Upper lobe of left lung (tissue), 6 donors: ENCODE data around the gene UQCRFS1. TPM values are rescaled to one million over a fixed set of nuclear protein-coding genes. Genes with fewer than 3 reads are reported as not detected.
"Not testable (repeated sequence)": the region's sequence is repeated elsewhere in the genome, so short reads cannot be mapped to it uniquely, and the experiment has no call there.

Experiments used
- ATAC-seq, 2 donors: fragments of 200-7000 bp; cut with Tn5 transposase; one replicate each; pipeline ENCODE4 v1.9.1; 2022; ENCODE audit warnings: mild to moderate bottlenecking in 2 of 2, moderate library complexity in 2 of 2; ENCODE audit not compliant: low FRiP score in 2 of 2
- DNase-seq, 2 donors: peaks; one replicate each; pipeline ENCODE4 v3.0.0-alpha.2; 2019 to 2020
- H3K27ac ChIP-seq, 4 donors: fragments of 200-600 bp; sonication (generic); one replicate each; pipeline ENCODE4 v1.5.1; 2016 to 2019
- H3K27me3 ChIP-seq, 4 donors: fragments of 200-600 bp; sonication (generic); one replicate each; pipeline ENCODE4 v1.5.1; 2017 to 2019
- H3K36me3 ChIP-seq, 4 donors: fragments of 200-600 bp; sonication (generic); one replicate each; pipeline ENCODE4 v1.5.1; 2016 to 2019
- H3K4me1 ChIP-seq, 4 donors: fragments of 200-600 bp; sonication (generic); one replicate each; pipeline ENCODE4 v1.5.1; 2018 to 2019
- H3K4me3 ChIP-seq, 4 donors: fragments of 200-600 bp; sonication (generic); one replicate each; pipeline ENCODE4 v1.5.1; 2017 to 2019; ENCODE audit warnings: mild to moderate bottlenecking in 2 of 4, moderate library complexity in 1 of 4
- H3K9me3 ChIP-seq, 4 donors: fragments of 200-600 bp; sonication (generic); one replicate each; pipeline ENCODE4 v1.5.1; 2018 to 2019
- CTCF ChIP-seq, 6 experiments: fragments of 450-650 bp in 4 of 6; fragments of 200-600 bp in 2 of 6; sonication (generic) in 2 of 6; IDR thresholded peaks; one replicate each; pipeline ENCODE4 v1.5.1; 2016 to 2019; ENCODE audit warnings: antibody characterized with exemption in 6 of 6
- EP300 ChIP-seq, 4 donors: sonication (generic); formaldehyde crosslinking; IDR thresholded peaks; one replicate each; pipeline ENCODE4 v1.5.1; 2017; ENCODE audit warnings: antibody characterized with exemption in 4 of 4, control low read depth in 2 of 4
- POLR2A ChIP-seq, 4 donors: fragments of 450-650 bp; IDR thresholded peaks; one replicate each; pipeline ENCODE4 v1.5.1; 2016 to 2017; ENCODE audit warnings: antibody characterized with exemption in 4 of 4, mild to moderate bottlenecking in 2 of 4
- POLR2AphosphoS5 ChIP-seq, 2 donors: sonication (generic); formaldehyde crosslinking; IDR thresholded peaks; one replicate each; pipeline ENCODE4 v1.5.1; 2017; ENCODE audit warnings: antibody characterized with exemption in 2 of 2
- WGBS, 2 donors: methylation state at CpG; one replicate each; pipeline ENCODE4 v1.1.5; 2017 to 2018; 5-methylcytosine and 5-hydroxymethylcytosine counted together
- total RNA-seq, 6 donors: library from RNA; depleted of rRNA in 4 of 6; stranded (reverse); fragments of >200 nt in 4 of 6; gene quantifications; one replicate each; pipeline versions ENCODE4 v1.1.0 to v1.2.1, GENCODE V29; 2016 to 2021
- donor health status: DM: no; HTN: no; CAD: no; lungs with moderate emphysema.
- donor health status: DM: no; HTN: yes; CAD: no; lungs with severe emphysema.

UQCRFS1 gene
- total RNA-seq, 6 donors from 2014 or later = 9.4 to 36.6 (median 20.0) TPM

- Histone ChIP-seq H3K27me3 (no peaks in the 10 kb centered on the region), H3K36me3 (no peaks in the 10 kb centered on the region), H3K9me3 (no peaks in the 10 kb centered on the region), H3K4me3 (no peak overlapping the region), H3K4me1 (no peaks in the 10 kb centered on the region), H3K27ac (no peak overlapping the region)
- DNase-seq (no peak), ATAC-seq (no peak)
- TF ChIP-seq POLR2A (IDR thresholded peaks at IDR 0.05) = no peak
- 66 to 83% methylated on average over 3 of the region's 3 CpGs for WGBS, 2 donors
Measured at GRCh38 chr19:29259153-29259552, 46.2 kb upstream of the UQCRFS1 start.

DNA sequence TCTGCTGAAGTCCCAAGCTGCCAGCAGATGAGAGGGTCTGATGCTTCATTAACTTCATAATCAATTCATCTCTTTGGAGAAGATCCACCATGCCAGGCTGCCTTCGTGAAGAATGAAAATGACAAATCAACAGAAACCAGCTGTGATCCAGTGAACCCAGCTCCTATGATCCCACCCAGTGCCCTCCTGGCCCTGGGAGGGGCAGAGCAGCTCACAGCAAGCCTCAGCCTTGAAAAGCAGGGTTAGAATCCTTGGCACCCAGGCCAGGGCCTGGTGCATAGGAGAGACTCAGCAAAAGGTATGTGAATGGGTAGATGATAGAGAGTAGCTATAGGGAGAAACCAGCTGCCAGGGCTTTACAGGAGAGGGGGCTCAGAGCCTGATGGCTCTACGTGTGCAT lies 43.6 kb upstream of the UQCRFS1 start:
- Histone ChIP-seq H3K4me1 (no peaks in the 10 kb centered on the region), H3K27ac (no peak overlapping the region), H3K9me3 (no peaks in the 10 kb centered on the region), H3K4me3 (no peak overlapping the region), H3K27me3 (no peaks in the 10 kb centered on the region), H3K36me3 (no peaks in the 10 kb centered on the region)
- WGBS, 2 donors = 57 to 78% methylated on average over 2 of the region's 2 CpGs
- ATAC-seq (no peak), DNase-seq (no peak)
- TF ChIP-seq POLR2A (IDR thresholded peaks at IDR 0.05) (no peak), EP300 (IDR thresholded peaks at IDR 0.05) (no peak), CTCF (IDR thresholded peaks at IDR 0.05) (no peak), POLR2AphosphoS5 (IDR thresholded peaks at IDR 0.05) (no peak)

GRCh38 chr19:29255912-29256311 lies 43.0 kb upstream of the UQCRFS1 start:
- H3K4me3 ChIP-seq = no peak overlapping the region
- DNase-seq (no peak), ATAC-seq (no peak)
- 89 to 93% methylated on average over 8 of the region's 8 CpGs for WGBS, 2 donors
- no peaks in the 10 kb centered on the region for H3K9me3 ChIP-seq
- H3K36me3 ChIP-seq = no peaks in the 10 kb centered on the region
- H3K27ac ChIP-seq = no peak overlapping the region
- no peaks in the 10 kb centered on the region for H3K4me1 ChIP-seq
- TF ChIP-seq POLR2AphosphoS5 (IDR thresholded peaks at IDR 0.05) (no peak), CTCF (IDR thresholded peaks at IDR 0.05) (no peak), EP300 (IDR thresholded peaks at IDR 0.05) (no peak), POLR2A (IDR thresholded peaks at IDR 0.05) (no peak)
- H3K27me3 ChIP-seq = no peaks in the 10 kb centered on the region

GRCh38 chr19:29255006-29255405 lies 42.1 kb upstream of the UQCRFS1 start:
- Histone ChIP-seq H3K27ac (no peak overlapping the region), H3K4me1 (no peaks in the 10 kb centered on the region), H3K27me3 (no peaks in the 10 kb centered on the region), H3K9me3 (no peaks in the 10 kb centered on the region), H3K36me3 (no peaks in the 10 kb centered on the region), H3K4me3 (no peak overlapping the region)
- WGBS, 2 donors = 68 to 80% methylated on average over 8 to 9 of the region's 9 CpGs
- no peak for TF ChIP-seq POLR2A (IDR thresholded peaks at IDR 0.05)
- TF ChIP-seq POLR2AphosphoS5 (IDR thresholded peaks at IDR 0.05) = no peak
- no peak for TF ChIP-seq CTCF (IDR thresholded peaks at IDR 0.05)
- no peak for TF ChIP-seq EP300 (IDR thresholded peaks at IDR 0.05)
- ATAC-seq (no peak), DNase-seq (no peak)

DNA sequence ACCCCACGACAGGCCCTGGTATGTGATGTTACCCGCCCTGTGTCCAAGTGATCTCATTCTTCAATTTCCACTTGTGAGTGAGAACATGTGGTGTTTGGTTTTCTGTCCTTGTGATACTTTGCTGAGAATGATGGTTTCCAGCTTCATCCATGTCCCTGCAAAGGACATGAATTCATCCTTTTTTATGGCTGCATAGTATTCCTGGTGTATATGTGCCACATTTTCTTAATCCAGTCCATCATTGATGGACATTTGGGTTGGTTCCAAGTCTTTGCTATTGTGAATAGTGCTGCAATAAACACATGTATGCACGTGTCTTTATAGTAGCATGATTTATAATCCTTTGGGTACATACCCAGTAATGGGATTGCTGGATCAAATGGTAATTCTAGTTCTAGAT lies 36.8 kb upstream of the UQCRFS1 start:
- not testable (repeated sequence) for H3K4me1 ChIP-seq, H3K27me3 ChIP-seq, H3K36me3 ChIP-seq, H3K27ac ChIP-seq, H3K4me3 ChIP-seq, DNase-seq, ATAC-seq, H3K9me3 ChIP-seq
- 75 to 78% methylated on average over 3 of the region's 3 CpGs for WGBS, 2 donors

DNA sequence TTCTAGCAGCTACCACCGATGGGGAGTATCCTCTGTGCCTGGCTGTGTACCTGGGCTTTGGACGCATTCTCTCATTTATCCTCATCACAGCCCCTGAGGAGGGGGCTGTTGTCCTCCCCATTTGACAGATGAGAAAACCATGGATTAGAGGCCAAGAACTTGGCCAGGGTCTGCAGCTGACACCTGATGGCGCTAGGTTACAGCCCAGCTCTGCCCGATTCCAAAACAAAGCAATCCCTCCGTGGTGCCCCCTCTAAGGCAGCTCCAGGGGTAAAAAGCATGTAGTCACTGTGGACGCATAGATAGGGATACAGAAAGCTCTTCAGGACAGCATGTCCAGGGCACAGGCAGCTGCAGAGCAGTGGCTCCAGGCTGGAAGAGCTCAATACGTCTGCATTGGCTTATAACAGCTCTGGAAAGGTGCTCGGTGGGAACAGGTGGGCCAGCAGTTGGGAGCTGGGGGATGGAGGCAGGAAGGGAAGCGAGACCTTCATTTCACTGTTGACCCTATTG lies 35.4 kb upstream of the UQCRFS1 start:
- no peak for DNase-seq
- Histone ChIP-seq H3K27me3 (no peaks in the 10 kb centered on the region), H3K4me3 (no peak overlapping the region), H3K27ac (no peak overlapping the region), H3K36me3 (no peaks in the 10 kb centered on the region), H3K9me3 (no peaks in the 10 kb centered on the region), H3K4me1 (no peaks in the 10 kb centered on the region)
- no peak for ATAC-seq
- TF ChIP-seq POLR2AphosphoS5 (IDR thresholded peaks at IDR 0.05) (no peak), CTCF (IDR thresholded peaks at IDR 0.05) (no peak), POLR2A (IDR thresholded peaks at IDR 0.05) (no peak), EP300 (IDR thresholded peaks at IDR 0.05) (no peak)
- WGBS, 2 donors = 55 to 61% methylated on average over 5 to 9 of the region's 9 CpGs
